HG03108 (cell line): Measurements from ENCODE around the gene MAPKAP1.

Experiments
- ATAC-seq: cut with Tn5 transposase; IDR thresholded peaks from one replicate; pipeline ENCODE4 v1.9.1; 2021; ENCODE audit warnings: moderate library complexity; ENCODE audit not compliant: unreplicated experiment

The MAPKAP1 gene

DNA sequence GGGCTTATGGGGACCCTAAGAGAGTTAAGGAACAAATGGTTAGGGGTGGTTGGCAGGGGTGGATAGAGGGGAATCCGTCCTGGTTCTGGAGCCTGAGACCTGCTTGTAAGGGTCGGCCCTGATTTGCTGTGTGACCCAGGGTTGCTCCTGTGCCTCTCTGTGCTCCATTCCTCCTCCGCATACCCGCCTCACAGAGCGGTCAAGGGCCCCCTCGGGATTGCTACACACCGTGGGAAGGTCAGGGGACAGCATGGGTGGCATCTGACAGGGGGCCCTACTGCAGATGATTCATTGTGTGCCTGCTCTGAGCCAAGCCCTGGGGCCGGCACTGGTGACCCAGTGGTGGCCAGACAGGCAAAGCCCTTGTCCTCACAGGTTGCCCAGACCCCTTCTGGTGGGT lies 283.0 kb downstream of the MAPKAP1 start:
- ATAC-seq, result no peak

DNA sequence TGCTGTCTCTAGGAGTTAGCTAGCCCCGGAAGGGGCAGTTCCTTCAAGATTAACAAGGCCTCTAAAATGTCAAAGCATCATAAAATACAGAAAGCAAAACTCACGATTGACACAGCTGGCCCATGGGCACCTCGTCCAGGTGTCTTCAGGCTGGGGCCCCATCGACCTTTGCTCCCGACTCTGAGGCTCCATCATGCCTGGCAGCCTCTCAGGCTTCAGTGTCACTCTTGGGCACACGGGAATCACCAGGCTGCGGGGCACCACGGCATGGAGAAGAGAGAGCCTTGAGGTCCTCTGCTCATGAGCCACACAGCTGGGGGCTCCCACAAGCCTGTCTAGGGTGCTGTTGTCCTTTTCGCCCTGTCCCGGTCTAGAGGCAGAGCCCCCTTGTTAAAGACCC lies 284.2 kb downstream of the MAPKAP1 start:
- no peak for ATAC-seq

DNA sequence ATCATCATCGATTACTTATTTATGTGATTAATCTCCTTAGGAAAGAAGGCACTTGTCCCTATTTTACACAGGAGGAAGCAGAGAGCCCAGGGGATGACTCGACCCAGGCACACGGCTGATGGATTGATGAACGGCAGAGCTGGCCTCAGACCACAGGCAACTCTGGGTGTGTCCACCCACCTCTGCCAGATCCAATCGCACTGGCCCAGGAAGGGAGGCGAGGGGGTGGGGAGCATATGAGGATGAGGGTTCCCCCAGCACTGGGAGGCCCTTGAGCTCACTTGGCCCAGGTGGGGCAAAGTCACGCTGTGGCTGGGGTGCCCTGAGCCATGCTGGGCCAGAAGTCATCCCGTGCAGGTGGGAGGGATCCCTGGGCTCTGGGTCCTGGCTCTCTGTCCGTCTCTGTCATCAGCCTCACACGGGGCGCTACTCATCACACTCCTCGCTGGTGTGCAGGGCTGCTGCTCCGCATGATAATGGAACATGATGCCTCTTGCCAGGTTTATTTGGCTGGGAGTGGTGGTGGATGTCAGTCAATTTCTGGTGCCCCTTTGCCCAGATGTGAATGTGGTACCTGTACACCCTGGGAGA lies 285.3 kb downstream of the MAPKAP1 start:
- no peak for ATAC-seq

DNA sequence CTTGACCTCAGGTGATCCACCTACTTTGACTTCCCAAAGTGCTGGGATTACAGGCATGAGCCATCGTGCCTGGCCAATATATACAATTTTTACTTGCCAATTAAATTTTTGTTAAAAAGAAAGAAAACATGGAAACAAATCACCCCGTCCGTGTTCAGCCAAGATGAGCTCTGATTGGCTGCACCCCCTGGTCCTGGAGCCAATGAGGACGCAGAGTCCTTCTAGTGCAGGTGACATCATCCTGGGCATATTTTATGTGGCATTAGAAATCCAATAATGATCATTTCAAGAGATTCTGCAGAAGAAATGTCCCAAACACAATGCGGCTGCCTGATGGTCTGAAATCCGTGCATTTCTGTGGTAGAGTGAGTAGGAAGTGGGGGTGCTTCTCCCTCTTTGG lies 285.8 kb downstream of the MAPKAP1 start:
- no peak for ATAC-seq

DNA sequence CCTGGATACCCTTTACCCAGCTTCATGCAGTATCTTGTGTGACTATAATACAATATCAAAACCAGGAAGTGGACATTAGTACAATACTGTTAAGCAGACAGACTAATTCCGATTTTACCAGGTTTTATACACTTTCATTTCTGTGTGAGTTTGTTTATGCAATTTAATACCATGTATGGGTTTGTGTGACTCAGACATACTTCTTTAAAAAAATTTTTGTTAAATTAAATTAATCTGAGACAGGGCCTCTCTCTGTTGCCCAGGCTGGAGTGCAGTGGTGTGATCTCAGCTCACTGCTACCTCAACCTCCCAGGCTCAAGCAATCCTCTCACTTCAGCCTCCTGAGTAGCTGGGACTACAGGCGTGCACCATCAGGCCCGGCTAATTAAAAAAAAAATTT lies 288.6 kb downstream of the MAPKAP1 start:
- no peak for ATAC-seq

DNA sequence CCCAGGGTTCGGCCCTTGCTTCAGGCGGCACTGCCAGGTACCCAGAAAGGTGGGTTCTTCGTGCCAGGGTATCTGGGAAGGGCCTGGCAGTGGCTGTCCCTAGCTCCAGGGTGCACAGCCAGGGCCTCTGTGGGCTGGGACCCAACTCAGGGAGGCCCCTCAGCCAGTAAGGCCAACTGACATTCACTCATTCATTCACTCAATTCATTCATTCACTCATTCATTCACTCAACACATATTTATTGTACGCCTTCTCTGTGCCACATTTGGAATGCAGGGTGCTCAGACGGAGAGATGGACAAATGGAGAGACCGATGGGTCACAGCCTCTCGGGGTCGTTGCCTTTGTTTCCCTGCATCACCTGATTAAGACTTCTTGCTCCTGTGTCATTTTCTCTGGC lies 290.5 kb downstream of the MAPKAP1 start:
- ATAC-seq, result no peak

DNA sequence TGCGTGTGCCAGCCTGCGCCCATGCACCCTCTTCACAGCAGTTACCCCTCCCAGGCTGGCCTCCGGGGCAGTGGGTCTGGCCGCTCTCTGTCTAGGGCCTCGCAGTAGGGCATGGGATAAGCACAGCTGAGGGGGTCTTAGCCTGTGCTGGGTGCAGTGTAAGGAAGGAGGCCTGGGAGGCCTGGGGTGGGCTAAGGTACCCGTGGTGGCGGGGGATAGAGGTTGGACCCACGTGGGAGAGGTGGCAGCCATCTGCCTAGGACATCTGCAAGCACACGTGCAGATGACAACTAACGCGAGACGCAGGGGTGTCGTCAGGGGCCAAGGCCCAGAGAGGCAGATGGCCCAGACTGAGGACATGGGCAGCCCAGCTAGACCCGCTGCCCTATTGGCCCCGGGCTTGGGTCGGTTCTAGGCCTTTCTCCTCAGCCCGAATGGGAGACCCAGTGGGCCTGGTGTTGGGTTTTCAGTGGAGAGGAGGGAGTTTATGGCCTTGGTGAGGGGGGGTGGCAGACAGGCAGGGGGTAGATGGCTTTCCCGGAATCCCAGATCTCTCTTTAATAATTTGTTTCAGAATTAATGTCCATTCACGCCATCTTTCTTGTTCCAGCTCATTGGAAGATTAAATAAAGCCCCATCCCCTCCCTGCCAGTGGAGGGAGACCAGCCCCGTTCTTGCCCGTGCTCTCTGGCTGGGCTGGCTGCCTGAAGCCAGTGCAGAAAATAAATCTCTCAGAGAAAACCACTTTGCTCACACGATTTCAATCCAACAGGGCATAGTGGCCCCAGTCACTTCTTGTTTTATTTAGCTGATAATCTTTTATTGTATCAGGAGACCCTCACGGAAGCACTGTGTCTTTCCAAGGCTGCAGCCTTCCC lies 291.2 kb downstream of the MAPKAP1 start:
- ATAC-seq, result no peak

DNA sequence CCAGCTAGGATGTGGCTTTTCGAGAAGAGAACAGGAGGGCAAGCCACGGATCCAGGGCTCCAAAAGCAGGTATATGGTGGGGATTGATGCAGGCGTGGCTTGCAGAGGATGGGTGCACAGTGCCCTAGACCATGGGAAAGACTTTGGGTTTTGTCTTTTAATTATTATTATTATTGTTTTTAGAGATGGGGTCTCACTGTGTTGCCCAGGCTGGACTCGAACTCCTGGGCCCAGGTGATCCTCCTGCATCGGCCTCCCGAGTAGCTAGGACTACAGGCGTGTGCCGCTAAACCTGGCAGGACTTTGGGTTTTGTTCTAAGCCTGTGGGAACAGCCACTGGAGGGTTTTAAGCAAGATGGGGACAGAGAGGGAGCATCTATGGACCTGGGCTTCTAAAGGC lies 293.4 kb downstream of the MAPKAP1 start:
- no peak for ATAC-seq

DNA sequence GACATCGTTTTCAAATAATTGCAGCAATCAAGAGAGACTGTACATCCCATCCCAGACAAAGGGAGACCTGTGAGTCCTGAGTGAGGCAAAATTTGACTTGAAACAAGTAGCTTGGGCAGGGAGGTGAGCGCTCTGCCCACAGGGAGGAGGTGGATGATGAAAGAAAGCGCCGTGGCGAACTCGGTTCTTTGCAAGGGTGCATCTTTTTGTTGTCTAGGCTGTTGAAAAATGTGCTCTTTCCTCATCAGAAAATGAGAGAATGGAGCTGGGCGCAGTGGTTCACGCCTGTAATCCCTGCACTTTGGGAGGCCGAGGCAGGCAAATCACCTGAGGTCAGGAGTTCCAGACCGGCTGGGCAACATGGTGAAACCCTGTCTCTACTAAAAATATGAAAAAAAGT lies 294.8 kb downstream of the MAPKAP1 start:
- ATAC-seq, result no peak

DNA sequence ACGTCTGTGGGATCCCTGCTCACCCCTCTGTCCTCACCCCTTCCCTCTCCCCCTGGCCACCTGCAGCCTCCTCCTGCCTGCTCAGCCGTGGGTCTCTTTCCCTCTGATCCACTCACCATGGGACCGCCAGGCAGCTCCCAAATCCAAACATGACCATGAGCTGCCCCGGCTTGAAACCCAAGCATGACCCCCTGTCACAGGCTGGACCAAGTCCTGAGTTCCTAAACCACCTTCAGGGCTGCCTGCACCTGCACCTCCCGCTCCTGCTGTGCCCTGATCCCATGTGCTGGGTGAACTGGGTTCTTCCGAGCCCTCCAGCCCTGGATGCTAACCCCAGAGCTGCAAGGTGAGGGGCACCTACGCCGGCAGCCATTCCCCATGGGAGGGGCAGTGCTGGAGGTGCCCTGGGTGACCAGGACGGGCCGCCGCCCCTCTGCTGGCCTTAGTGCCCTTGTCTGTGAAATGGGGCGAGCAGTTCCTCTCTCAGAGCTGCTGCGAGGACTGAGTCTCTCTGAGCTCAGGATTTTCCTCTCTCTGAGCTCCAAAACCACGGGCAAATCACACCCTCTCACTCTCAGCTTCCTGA lies 295.7 kb downstream of the MAPKAP1 start:
- ATAC-seq, result no peak

DNA sequence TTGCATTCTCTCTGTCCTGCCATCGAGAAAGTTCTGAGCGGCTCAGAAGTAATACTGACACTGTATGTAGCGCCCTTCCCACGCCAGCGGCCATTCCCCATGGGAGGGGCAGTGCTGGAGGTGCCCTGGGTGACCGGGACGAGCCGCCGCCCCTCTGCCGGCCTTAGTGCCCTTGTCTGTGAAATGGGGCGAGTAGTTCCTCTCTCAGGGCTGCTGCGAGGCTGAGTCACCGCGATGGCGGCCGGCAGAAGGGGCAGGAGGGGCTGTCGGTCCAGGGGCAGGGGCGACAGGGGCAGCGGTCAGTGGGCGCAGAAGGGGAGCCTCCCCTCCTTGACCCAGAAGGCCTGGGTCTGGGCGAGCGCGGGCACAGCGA lies 296.5 kb downstream of the MAPKAP1 start:
- ATAC-seq, result no peak

DNA sequence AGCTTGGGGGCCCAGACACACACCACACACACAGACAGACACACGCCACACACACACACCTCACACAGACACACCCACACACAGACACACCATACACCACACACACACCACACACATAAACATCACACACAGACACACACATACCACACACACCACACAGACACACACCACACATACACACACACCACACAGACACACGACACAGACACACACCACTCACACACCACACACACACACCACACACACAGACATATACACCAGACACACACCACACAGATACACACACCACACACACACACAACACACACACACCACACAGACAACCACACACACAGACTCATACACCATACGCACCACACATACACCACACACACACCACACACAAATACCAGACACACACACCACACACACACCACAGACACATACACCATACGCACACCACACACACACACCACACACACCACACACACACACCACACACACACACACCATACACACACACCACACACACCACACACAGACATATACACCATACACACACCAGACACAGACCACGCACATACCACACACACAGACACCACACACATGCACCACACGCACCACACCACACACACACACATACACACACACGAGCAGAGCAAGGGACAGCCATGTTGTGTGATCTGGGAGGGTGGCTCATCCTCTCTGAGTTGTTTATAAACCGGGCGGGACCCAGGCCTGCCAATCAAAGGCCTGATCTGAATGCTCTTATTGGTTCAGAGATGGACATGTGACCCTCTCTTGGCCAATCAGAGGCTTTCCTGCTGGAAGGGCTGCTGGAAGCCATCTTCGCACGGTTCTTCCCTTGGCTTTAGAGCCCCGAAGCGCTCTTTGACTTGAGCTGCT lies 297.1 kb downstream of the MAPKAP1 start:
- no peak for ATAC-seq

DNA sequence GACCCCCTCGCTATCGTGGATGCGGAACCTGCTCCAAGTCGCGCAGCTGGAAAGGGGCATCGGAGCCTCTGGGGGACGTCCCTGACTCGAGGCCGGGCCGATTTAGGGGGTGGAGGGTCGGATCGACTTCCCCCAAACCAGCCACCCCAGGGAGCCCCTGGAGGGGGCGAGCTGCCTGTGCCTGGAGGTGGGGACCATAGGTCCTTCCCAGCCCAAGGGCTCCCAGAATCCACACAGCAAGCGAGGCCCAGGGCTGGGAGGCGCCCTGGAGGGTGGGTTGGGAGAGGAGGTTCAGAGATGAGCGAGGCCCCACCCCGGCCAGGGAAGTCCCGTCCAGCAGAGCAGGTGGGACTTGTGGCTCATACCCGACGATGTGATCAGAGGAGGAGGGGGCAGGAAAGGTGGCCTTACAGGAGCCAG lies 297.8 kb downstream of the MAPKAP1 start:
- no peak for ATAC-seq

DNA sequence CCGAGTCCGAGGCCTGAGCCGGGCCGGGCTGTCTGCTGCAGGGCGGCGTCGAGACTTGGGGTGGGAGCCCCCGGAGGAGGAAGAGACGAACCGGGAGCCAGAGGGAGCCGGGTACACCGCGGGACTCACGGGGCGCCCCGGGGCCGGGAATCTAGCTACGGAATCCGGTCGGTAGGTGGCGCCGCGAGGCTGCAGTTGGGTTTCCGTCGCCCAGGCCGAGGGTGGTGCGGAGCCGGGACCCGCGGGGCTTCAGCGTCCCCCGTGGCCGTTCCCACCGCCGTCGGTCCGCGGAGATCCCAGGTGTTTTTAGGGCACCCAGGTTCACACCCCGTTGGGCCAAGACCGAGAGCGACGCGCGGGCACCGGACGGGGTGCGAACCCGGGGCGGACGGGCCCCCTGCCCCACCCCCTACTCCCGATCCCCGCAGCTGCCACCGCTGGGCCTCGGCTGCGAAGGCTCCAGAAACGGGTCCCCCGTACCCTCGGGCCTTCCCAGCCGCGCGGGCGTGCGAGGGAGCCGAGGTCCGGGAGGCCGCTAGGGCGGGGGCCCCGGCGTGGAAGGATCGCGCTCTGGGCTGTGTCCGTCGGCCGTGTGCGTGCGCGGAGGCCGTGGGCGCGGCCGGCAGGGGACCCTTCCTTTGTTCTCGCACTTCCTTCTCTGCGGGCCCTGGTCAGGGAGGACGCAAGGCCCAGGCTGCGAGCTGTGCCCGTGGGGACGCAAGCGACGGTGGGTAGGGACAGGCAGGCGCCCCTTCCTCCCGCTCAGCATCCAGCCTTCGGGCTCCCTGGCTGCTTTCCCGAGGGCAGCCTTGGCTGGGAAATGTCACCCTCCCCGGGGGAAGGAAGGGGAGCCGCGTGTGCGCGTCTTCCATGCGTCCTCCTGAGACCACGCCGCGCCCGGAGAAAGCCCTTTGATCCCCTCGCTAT lies 298.8 kb downstream of the MAPKAP1 start:
- ATAC-seq, result peak; percentile 62

DNA sequence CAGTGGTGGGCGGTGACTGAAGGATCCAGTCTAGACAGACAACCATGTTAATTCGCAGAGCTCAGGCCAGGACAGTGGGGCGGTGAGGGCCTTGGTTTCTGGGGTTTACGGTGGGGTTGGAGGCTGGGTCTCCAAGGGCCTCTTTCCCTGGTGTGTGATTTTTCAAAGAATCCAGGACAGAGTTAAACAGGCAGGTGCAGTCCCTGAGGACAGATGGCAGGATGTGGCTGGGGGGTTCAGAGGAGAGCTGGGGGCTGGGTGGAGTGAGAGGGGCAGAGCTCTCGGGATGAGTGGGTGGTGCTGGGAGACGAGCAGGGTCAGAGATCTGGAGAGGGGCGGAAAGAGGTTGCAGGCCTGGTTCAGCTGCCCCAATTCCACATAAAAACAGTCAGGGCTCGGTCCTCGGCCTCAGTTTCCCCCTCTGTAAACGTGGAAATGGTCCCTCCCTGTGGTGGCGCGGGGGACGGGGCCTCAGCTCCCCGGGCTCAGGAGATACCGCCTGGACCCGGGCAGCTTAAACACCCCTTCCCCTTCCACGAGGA lies 299.5 kb downstream of the MAPKAP1 start:
- no peak for ATAC-seq

DNA sequence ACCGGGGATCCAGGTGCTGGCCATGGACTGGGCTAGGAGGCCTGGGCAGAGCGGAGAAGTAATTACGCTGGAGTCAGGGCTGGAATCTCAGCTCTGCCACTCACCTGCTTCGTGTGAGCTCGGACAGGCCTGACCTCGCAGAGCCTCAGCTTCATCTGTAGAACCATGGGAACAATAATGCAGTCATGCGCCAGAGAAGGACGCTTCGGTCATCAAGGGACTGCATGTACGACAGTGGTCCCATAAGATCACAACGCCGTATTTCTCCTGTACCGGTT lies 300.3 kb downstream of the MAPKAP1 start:
- ATAC-seq, result no peak

DNA sequence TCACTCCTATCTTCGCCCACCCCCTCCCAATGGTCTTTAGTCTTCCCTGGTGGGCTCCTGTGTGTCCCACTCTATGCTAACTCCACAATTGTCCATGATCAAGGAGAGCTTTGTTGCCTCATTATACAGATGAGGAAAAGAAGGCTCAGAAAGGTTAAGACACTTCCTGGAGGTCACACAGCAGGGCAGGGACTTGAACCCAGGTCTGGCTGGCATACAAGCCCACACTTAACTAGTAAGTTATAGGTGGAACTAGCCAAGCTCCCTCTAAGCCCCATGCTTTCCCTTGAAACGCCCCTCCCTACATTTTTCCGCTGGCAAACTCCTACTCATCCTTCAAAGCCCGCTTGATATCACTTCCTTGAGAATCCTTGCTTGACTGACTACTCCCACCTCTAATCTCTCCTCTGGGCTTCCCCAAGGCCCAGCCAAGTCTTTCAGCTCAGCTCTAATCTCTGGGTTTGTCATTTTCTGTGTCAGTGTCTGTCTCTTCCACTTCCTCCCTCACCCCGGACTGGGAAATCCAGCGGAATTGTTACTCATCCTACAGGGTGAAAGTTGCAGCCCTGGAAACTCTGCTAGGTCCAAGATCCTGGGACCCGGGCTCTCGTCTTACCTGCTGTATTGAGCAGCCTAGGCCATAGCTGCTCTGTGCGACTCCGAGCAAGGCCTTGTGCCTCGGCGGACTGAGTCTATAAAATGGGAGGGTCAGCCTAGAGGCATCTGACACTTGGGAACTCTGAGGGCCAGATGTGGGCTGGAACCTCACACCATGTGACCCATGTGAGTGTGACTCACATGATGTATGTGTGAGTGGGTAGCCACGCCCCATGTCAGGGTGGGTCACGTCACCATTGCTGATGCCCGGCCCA lies 300.8 kb downstream of the MAPKAP1 start:
- ATAC-seq, result no peak

DNA sequence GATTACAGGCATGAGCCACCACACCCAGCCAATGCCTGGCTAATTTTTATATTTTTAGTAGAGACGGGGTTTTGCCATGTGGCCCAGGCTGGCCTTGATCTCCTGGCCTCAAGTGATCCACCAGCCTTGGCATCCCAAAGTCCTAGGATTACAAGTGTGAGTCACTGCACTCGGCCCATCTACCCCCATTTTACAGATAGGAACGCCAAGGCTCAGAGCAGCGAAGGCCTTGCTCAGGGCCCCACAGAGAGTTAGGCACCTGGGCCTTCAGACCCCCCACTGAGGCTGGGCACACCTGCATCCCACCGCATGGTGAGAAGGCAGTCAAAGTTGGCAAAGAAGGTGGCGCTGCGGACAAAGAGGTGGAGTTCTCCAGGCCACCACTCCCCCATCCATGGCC lies 302.3 kb downstream of the MAPKAP1 start:
- no peak for ATAC-seq
